ENCODE measurements around the gene IGFBP6. TPM values are rescaled to one million over a fixed set of nuclear protein-coding genes. Genes with fewer than 3 reads are reported as not detected.

Gene IGFBP6, protein sequence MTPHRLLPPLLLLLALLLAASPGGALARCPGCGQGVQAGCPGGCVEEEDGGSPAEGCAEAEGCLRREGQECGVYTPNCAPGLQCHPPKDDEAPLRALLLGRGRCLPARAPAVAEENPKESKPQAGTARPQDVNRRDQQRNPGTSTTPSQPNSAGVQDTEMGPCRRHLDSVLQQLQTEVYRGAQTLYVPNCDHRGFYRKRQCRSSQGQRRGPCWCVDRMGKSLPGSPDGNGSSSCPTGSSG
- 1 to 10 TPM; 2.0 to 2.3 TPM for total RNA-seq

DNA sequence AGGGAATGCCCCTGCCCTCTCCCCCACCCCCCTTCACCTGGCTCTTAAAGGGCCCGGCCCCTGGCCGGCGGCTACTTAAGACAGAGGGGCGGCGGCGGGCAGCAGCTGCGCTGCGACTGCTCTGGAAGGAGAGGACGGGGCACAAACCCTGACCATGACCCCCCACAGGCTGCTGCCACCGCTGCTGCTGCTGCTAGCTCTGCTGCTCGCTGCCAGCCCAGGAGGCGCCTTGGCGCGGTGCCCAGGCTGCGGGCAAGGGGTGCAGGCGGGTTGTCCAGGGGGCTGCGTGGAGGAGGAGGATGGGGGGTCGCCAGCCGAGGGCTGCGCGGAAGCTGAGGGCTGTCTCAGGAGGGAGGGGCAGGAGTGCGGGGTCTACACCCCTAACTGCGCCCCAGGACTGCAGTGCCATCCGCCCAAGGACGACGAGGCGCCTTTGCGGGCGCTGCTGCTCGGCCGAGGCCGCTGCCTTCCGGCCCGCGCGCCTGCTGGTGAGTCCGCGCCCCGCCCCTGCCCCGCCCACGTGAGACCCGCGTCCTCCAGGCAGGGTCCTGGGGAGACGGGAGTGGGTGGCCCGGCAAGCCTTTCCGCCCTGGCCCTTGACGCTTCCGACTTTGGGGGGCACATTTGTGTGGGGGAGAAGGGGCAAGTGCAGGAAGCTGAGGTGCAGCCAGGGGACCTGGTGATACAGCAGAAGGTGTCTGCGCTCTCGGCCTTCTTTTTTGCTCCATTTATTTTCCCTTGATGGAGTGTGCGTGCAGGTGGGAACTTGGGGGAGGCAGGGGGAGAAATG is at the start of gene IGFBP6:
Gene IGFBP6 (plus strand): TSS at position 104 of the 790 bp plus-strand sequence. CDS start 51 bp downstream, at position 155.
- POLR2A ChIA-PET = interaction anchor here (3.2 to 3.4 kb wide), 2 partner anchors 18 to 31 kb away, joined by 25 to 28 read pairs; partner anchors contain the start of gene SPRYD3
- no peaks in the 10 kb centered on the region for H3K9me3 Mint-ChIP-seq

DNA sequence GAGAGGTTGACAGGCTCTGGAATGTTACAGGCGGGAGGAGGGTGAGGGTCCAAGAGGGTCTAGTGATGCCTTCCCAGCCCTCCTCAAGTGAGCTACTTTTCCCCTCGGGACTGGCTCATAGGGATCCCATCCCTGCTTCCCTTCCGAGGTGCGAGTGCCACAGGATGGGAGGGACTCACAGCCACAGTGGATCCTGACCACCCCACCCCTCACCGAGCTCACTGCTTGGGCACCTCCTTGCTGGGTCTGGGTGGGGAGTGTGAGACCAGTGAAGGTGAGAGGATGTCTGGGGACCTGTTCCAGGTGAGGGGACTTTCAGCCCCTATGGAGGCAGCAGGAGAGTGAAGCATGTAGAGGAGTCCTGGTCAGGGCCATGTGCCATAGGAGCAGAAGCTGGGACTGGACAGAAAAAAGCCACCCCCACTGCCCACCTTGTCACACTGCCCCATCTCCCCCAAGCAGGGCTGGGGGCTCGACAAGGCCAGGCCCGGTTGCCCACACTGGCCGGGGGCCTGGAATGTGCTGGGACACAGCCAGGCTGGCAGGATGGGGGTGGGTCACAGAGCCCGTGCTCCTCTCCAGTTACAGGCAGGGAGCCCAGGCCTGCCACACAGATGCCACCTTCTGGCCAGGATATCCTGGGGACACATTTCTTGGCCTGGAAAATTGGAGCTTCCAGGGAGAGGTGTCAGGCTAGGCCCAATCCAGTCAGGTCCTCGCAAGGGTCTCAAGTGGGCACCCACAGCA is 49.3 kb upstream of the IGFBP6 start:
- DNase-seq (peak; percentile 44), ATAC-seq (ENCODE audit: low read depth) (no peak)
- no peak overlapping the region for H3K27ac Mint-ChIP-seq
- no peaks in the 10 kb centered on the region for H3K9me3 Mint-ChIP-seq
- H3K27me3 Mint-ChIP-seq = peaks cover 2% of the 10 kb centered on the region
- H3K36me3 Mint-ChIP-seq = peaks cover 2% of the 10 kb centered on the region
- POLR2A ChIA-PET = interaction anchor here (0.6 to 3.2 kb wide), 3 partner anchors 31 to 453 kb away, joined by 3 to 10 read pairs (median 5); partner anchors contain the start of genes SOAT2, SPRYD3 and TARBP2
- peak overlapping the region; percentile 42 for H3K4me3 Mint-ChIP-seq
- H3K4me1 Mint-ChIP-seq = peaks cover 19% of the 10 kb centered on the region

More for the DNA sequence above, at the start of gene IGFBP6:
- Mint-ChIP-seq H3K4me3 (peak within 1 kb of the TSS; percentile 80), H3K4me1 (peaks cover 58% of the 10 kb centered on the region), H3K36me3 (no peaks in the 10 kb centered on the region), H3K27me3 (peaks cover 2% of the 10 kb centered on the region), H3K27ac (peak within 1 kb of the TSS; percentile 92)
- peak; percentile 78 for DNase-seq
- ATAC-seq (ENCODE audit: low read depth) = peak; percentile 62

DNA sequence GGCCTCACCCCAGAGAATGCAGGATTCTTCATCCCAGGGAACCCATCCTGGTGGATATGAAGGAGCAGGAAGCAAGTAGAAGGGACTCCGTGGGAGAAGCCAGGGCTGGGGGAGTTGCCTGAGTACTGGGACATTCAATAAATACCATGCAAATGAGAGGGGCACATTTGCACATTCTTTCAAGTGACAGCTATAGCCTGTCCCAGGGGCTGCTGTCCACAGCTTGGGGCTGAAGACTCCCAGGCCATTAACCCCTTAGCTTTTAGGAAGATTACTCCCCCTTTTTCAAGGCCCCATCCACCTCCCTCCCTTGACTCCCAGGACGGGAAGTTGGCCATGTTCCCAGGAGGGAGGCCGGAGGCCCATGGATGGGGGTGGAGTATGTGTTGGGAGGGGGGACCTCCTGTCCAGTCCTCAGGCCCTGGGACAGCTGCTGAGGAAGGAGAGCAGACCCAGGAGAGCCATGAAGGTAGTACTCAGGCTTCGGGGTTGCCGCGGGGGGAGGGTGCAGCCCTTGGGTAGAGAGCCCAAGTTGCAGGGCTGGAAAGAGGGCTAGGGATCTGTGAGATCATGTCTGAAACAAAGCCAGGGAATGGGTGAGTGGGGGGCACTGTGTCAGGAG is 48.6 kb upstream of the IGFBP6 start:
- peaks cover 23% of the 10 kb centered on the region for H3K4me1 Mint-ChIP-seq
- no peak overlapping the region for H3K27ac Mint-ChIP-seq
- peaks cover 2% of the 10 kb centered on the region for H3K36me3 Mint-ChIP-seq
- H3K9me3 Mint-ChIP-seq = no peaks in the 10 kb centered on the region
- ATAC-seq (ENCODE audit: low read depth) (no peak), DNase-seq (no peak)
- POLR2A ChIA-PET = interaction anchor here (3.2 kb wide), 1 partner anchor 54 kb away, joined by 10 read pairs; the partner anchor contains the start of gene SOAT2
- H3K27me3 Mint-ChIP-seq = peaks cover 2% of the 10 kb centered on the region
- H3K4me3 Mint-ChIP-seq = no peak overlapping the region

DNA sequence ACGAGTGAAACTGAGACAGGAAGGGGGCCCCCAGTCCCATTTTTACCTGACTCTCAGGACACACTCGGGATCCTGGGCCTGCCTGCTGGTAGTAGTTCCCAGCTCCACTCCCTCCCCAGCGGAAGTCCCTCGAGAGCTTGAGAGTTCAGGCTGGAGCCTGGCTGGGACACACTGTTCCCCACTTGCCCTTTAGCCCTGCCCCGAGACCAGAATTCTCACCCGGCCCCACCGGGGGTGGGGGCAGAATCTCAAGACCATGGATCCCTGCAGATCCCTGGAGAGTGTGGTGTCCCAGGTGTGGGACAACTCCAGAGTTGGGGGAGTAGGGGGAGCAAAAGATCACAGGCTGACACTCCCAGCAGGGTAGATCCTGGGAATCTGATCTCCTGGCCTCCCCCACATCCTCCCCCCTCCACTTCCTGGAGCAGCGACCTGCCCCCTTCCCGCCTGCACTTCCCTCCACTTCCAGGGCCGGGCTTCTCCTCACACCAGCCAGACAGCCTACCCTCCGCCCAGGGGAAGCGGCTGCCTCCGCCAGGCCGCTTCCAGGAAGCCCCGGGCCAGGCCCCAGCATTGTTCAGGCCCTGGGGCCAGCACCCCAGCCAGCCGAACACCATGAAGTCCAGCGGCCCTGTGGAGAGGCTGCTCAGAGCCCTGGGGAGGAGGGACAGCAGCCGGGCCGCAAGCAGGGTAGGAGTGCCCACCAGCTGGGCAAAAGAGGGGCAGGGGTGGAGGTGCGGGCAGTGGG is 47.7 kb upstream of the IGFBP6 start, which contains the start of gene TNS2:
Gene TNS2 (plus strand): TSS at position 495 of the 748 bp plus-strand sequence. CDS start 121 bp downstream, at position 616.
- DNase-seq = peak; percentile 34
- peak within 1 kb of the TSS; percentile 58 for H3K27ac Mint-ChIP-seq
- peaks cover 2% of the 10 kb centered on the region for H3K27me3 Mint-ChIP-seq
- peaks cover 2% of the 10 kb centered on the region for H3K36me3 Mint-ChIP-seq
- peaks cover 27% of the 10 kb centered on the region for H3K4me1 Mint-ChIP-seq
- ATAC-seq (ENCODE audit: low read depth) = no peak
- no peak within 1 kb of the TSS for H3K4me3 Mint-ChIP-seq
- POLR2A ChIA-PET = interaction anchor here (3.2 kb wide), 1 partner anchor 54 kb away, joined by 10 read pairs; the partner anchor contains the start of gene SOAT2
- no peaks in the 10 kb centered on the region for H3K9me3 Mint-ChIP-seq

DNA sequence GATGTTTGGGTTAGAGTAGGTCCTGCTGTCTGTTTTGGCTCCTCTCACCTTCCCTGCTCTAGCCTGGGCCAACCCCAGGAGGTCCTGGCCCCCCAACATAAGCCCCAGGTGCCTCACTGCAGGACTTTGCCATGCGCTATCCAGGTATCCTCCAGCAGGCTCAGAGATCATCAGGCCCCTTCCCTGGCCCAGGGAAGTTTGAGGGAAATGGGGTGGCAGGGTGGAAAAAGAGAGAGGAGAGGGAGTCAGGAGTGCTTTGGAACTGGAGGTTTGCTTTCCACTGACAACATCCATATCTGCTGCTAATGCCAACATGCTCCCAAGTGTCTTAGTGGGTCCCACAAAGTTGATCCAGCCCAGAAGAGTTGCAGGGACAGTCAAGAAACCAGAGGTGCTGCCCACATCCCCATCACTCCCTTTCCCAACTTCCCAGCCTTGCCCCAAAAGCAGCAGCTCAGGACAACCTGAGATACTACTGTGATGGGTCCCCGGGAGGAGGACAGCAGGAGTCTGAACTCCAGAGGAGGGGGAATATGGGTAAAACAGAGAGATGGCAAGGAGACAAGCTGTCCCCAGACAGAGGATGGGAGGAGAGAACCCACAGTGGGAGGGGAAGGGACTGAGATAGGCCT is 46.9 kb upstream of the IGFBP6 start:
- no peak for ATAC-seq (ENCODE audit: low read depth)
- Mint-ChIP-seq H3K27ac (peak overlapping the region; percentile 58), H3K9me3 (no peaks in the 10 kb centered on the region), H3K4me1 (peaks cover 27% of the 10 kb centered on the region), H3K27me3 (peaks cover 2% of the 10 kb centered on the region), H3K4me3 (no peak overlapping the region), H3K36me3 (peaks cover 2% of the 10 kb centered on the region)
- no peak for DNase-seq
- POLR2A ChIA-PET = interaction anchor here (1.2 kb wide), 1 partner anchor 45 kb away, joined by 3 read pairs; the partner anchor contains the start of gene EIF4B

DNA sequence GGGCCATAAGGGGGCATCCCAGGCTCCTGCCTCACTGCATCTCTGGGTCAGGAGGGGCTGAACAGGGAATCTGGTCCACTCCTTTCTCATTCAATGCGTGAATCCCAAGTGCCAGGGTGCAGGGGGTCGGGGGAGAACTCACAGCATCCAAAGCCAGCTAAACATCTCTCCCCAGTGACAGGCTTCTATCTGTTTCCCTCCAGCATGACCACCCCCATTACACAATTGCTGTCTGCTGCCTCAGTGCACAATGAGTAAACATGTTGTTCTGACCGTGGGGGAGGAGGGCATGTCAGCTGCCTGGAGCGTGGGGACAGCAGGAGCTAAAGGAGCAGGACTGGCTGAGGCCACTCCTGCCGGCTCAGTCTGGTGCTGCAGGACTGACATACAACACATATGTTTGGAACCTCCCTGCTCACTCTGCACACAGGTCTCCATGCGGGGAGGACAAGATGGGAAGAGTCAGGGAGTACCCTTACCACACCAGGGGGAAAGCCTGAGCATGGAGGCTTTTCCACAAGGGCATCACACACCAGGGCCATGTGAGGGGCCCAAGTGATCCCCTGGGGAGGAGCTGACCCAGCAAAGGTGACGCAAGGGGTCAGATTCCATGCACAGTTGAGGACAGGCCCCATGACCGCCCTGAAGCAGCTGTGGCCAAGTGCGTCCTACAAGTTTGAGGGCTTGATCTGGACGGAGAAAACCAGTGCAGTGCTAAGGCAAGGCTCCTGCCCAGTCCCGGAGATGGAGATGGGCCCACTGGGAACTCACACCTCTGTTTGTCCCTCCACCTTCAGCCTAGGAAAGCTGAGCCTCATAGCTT is 46.2 kb upstream of the IGFBP6 start:
- H3K4me3 Mint-ChIP-seq = no peak overlapping the region
- no peaks in the 10 kb centered on the region for H3K9me3 Mint-ChIP-seq
- peaks cover 20% of the 10 kb centered on the region for H3K4me1 Mint-ChIP-seq
- H3K36me3 Mint-ChIP-seq = peaks cover 2% of the 10 kb centered on the region
- POLR2A ChIA-PET = interaction anchor here (1.2 kb wide), 1 partner anchor 45 kb away, joined by 3 read pairs; the partner anchor contains the start of gene EIF4B
- ATAC-seq (ENCODE audit: low read depth) = no peak
- H3K27me3 Mint-ChIP-seq = peaks cover 1% of the 10 kb centered on the region
- DNase-seq = peak; percentile 37
- no peak overlapping the region for H3K27ac Mint-ChIP-seq

DNA sequence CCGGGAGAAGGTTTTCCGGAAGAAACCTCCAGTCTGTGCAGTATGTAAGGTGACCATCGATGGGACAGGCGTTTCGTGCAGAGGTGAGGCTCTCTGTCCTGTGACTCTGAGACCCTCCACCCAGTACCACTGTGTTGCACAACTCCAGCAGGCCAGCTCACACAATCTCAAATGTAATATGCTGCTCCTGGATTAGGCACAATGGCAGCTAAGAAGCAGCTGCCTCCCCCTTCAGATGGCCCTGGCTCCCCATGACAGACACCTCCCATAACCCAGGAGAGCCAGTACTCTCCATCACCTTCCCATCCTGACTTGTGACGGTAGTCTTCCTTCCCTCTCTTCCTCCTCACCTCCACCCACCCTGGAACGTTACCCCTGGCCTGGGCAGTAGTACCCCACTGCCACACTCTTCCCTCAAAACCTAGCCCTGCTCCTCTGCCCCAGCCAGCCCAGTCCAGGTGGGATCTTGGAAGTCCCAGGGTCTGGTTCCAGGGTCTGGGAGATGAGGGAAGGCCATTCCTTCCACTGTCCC is 45.5 kb upstream of the IGFBP6 start:
- POLR2A ChIA-PET = interaction anchor here (1.2 kb wide), 1 partner anchor 46 kb away, joined by 3 read pairs; the partner anchor contains the start of gene EIF4B
- Mint-ChIP-seq H3K9me3 (no peaks in the 10 kb centered on the region), H3K4me3 (no peak overlapping the region), H3K4me1 (peaks cover 15% of the 10 kb centered on the region), H3K36me3 (no peaks in the 10 kb centered on the region), H3K27me3 (peaks cover 4% of the 10 kb centered on the region), H3K27ac (no peak overlapping the region)
- ATAC-seq (ENCODE audit: low read depth) (no peak), DNase-seq (no peak)

DNA sequence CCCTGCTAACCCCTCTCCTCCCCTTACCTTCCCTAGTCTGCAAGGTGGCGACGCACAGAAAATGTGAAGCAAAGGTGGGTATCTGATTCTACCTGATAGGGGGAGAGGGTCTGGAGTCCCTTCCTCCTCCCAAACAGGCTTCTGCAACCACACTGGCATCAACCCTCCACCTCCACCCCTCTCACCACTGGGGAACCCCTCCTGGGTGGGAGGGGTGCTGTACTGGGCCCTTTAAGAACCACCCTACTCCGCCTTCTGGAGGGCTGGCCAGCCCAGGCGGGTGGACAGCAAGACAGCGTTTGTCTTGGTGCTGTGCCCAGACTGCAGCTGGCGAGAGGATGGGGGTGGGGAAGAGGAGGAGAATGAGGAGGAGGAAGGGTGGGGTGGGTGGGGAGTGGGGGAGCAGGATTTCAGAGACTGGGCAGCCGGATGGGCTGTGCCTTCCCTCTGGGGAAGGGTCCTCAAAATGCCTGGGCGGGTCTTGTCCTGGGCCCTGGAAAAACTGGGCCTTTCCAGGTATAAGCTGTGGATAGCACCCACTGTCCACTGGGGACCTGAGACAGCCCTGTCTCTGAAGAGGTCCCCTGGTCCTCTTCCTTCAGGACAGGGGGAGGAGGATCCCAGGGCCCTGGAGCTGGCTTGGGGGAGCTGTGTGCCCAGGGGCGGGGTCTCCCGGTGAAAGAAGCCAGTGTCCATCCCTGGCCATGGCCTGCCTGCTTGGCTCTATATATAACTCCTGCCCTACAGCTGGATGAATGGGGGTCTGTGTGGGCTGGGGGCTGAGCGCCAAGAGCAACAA is 44.8 kb upstream of the IGFBP6 start:
- Mint-ChIP-seq H3K36me3 (no peaks in the 10 kb centered on the region), H3K4me1 (peaks cover 15% of the 10 kb centered on the region), H3K9me3 (no peaks in the 10 kb centered on the region), H3K4me3 (no peak overlapping the region), H3K27me3 (peaks cover 4% of the 10 kb centered on the region), H3K27ac (no peak overlapping the region)
- no peak for DNase-seq
- ATAC-seq (ENCODE audit: low read depth) = no peak
- POLR2A ChIA-PET = interaction anchor here (0.6 to 1.0 kb wide), 2 partner anchors 8 to 27 kb away, joined by 3 read pairs; no protein-coding TSS in a partner anchor

DNA sequence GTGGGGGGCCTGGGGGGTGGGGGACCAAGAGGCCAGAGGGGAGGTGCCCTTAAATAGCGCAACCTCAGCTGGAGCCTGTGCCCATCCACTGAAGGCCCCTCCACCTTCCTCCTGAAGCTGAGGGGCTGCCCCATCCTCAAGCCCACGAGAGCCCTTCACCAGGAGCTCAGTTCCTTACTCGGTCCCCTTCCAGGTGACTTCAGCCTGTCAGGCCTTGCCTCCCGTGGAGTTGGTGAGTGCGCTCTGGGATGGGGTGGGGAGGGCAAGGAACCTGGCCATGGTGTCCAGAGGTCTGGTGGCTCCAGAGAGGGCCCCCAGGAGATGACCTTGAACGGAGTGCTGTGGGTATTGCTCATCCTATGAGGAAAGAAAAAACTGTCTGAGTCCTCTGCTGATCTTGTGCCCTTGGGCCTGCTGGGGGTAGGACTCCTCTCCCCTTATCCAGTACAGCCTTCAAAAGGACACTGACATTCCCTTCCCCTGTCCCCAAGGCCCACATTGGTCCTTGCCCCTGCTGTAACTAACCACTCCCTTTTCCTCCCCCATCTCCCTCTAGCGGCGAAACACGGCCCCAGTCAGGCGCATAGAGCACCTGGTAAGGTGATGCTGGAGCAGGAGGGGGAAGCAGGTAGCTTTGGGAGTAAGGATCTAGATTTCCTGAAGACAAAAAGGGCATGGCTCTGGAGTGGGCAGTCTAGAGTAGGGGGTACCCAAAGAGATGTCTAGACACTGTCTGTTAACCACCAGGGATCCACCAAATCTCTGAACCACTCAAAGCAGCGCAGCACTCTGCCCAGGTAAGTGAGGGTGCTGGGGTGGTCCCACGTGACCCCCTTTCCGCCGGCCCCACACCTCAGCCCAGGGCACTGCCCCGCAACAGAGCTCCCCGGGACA is 44.0 kb upstream of the IGFBP6 start:
- peak overlapping the region; percentile 91 for H3K4me3 Mint-ChIP-seq

More for the DNA sequence above, 44.0 kb upstream of the IGFBP6 start:
- Mint-ChIP-seq H3K27me3 (peaks cover 4% of the 10 kb centered on the region), H3K4me1 (peaks cover 14% of the 10 kb centered on the region), H3K9me3 (no peaks in the 10 kb centered on the region), H3K36me3 (no peaks in the 10 kb centered on the region), H3K27ac (peak overlapping the region; percentile 88)
- POLR2A ChIA-PET = interaction anchor here (0.6 to 3.5 kb wide), 9 partner anchors 9 to 246 kb away, joined by 3 to 17 read pairs (median 3); partner anchors contain the start of genes EIF4B, MYG1 and SPRYD3
- DNase-seq = peak; percentile 57
- peak; percentile 14 for ATAC-seq (ENCODE audit: low read depth)
